ENCODE measurements around the gene GIMAP6.
"Not testable (repeated sequence)": the region's sequence is repeated elsewhere in the genome, so short reads cannot be mapped to it uniquely, and the experiment has no call there.

Gene GIMAP6

DNA sequence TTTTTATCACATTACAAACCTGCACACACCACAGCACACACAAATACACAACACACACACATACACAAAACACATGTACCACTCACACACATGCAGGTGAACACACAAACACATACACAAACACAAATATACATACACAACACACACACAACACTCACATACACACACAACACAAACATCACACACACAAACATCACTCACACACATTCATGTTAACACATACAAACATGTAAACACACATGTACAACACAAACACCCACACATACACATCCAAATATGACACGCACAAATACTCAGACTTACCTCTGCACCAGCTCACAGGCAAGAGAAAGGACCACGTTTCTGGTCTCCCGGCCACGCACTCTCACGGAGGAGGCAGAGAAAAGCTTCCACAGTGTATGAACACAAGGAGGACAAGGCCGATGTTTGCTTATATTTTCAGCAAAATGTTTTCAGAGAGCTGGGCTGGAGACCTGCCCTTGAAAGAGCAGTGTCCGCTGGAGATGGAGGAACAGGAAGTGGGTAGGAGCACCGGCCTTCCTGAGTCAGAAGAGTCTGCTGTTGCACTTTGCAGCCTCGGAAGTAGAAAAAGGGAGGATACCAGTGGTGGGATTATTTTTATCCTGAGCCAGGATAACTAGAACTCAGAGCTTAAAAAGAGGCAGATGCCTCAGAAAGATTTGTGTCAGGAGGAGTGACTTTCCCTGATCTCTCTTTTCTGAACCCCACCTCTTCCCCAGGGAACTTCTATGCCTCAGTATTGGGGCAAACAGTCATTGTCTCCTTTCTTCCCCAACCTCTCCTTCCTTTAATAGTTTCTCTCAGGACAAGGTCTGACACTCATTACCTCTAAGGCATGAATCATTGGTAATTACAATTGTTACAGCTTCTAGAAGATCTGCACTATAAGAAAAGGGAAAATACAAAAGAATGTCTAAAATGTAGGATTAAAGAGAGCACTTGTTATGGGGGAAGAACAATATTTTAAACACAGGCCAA, at the start of gene GIMAP6:
TSS of gene GIMAP6 (minus strand) at position 520 of the 999 bp plus-strand sequence. CDS start 2,243 bp downstream, outside the sequence.
- DNase-seq = no peak

DNA sequence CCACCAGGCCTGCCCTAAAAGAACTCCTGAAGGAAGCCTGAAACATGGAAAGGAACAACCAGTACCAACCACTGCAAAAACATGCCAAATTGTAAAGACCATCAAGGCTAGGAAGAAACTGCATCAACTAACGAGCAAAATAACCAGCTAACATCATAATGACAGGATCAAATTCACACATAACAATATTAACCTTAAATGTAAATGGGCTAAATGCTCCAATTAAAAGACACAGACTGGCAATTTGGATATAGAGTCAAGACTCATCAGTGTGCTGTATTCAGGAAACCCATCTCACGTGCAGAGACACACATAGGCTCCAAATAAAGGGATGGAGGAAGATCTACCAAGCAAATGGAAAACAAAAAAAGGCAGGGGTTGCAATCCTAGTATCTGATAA, 48.2 kb upstream of the GIMAP6 start:
- DNase-seq = not testable (repeated sequence)

DNA sequence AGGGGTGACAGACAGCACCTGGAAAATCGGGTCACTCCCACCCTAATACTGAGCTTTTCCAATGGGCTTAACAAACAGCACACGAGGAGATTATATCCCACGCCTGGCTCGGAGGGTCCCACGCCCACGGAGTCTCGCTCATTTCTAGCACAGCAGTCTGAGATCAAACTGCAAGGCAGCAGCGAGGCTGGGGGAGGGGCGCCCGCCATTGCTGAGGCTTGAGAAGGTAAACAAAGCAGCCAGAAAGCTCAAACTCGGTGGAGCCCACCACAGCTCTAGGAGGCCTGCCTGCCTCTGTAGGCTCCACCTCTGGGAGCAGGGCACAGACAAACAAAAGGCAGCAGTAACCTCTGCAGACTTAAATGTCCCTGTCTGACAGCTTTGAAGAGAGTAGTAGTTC, 46.4 kb upstream of the GIMAP6 start:
- DNase-seq = not testable (repeated sequence)

DNA sequence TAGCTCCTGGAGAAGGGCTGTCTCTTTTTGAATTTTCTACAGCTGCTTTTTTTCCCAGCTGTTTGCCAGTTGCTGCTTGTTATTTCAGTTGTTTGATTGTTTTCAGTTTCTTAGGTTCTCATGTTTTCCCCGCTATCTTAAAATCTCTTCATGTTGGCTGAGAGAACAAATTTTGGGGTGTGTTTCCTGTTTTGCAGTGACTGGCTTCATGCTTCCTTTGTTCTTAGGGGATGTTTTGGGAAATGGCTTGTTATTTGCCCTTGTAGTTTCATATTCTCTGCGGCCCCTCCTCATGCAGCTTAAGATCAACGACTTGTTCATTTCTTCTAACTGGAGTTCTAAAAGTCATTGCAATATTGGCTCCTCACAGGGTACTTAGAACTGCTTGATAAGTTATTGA, 44.7 kb upstream of the GIMAP6 start:
- DNase-seq = not testable (repeated sequence)

DNA sequence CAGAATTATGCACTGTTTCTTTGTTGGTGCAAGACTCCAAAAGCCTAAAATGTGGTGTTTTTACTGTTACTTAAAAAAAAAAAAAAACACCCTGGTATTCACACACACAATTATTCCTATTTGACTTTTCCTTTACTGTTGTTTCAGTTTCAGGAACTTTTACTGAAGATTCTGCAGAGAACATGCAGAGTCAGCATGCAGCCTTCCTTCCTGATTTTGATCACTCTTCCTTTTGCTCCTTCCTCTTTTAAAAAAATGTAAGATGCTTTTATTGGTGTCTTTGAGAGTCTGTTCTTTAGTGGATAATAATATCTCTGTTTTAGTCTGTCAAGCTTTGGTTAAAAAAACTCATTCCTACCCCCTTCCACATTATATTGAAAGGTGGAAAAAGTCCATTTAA, 44.1 kb upstream of the GIMAP6 start:
- DNase-seq = not testable (repeated sequence)

DNA sequence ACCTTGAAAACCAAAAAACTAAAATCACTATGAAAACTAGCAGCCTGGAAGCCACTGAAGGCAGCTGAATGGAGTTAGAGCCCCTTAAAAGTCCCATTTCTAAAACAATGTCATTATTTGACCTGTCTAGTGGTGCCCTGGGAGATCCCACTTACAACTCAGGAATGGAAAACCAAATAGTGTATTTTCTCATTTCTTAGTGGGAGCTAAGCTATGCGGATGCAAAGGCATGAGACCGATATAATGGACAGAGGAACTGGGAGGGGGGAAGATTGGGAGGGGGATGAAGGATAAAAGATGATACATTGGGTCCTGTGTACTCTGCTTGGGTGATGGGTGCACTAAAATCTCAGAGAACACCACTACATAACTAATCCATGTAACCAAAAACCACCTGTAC, 43.5 kb upstream of the GIMAP6 start:
- no peak for DNase-seq

DNA sequence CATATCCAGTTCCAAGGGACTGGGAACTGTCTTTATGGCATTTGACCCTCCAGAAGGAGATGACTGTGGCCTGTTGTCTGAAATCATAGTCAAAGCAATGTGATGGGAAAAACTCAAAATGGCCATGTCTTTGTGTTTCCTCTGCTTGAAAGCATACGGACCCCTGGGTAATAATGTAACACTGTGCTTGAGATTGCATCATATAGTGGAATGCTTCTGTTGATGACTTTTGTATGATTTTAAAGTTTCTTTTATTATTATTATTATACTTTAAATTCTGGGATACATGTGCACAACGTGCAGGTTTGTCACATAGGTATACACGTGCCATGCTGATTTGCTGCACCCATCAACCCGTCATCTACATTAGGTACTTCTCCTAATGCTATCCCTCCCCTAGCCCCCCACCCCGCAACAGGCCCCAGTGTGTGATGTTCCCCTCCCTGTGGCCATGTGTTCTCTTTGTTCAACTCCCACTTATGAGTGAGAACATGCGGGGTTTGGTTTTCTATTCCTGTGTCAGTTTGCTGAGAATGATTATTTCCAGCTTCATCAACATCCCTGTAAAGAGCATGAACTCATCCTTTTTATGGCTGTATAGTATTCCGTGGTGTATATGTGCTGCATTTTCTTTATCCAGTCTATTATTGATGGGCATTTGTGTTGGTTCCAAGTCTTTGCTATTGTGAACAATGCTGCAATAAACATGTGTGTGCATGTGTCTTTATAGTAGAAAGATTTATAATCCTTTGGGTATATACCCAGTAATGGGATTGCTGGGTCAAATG, 39.8 kb upstream of the GIMAP6 start:
- not testable (repeated sequence) for DNase-seq

DNA sequence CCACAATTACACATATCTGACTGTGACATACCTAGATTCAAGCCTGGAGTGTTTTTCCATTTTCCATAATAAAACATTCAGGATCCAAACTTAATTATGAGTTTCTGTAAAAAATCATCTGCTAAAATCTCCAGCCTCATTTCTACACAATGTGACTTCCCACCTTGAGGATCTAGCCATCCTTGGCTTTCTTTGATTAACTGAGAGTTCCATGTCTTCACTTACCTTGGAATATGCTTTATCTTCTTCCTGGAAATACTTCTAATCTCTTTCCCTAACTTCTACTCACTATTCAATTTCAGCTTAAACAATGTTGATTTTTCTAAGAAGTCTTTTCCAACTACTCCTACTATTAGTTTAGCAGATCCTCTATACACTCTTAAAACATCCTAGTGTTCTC, 36.8 kb upstream of the GIMAP6 start:
- DNase-seq = no peak

DNA sequence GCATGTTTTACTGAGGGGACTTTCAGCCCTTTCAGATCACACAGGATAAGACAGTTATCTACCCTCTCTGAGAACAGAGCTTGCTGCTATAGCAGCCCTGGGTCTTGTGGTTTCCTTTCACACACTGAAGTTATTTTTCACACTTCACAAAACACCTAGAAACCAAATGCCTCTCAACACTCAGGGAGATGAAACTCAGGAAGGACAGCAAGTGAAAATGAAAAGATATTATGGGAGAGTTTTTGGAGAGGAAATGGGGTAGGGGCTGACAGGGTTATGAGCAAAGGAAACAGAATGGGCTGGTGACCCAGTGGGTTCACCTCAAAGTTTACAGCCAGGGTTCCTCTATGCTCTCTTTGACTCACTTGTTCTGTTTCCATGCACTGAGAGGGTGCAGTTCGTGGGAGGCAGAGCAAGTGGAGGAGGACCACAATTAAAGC, 36.3 kb upstream of the GIMAP6 start:
- no peak for DNase-seq

DNA sequence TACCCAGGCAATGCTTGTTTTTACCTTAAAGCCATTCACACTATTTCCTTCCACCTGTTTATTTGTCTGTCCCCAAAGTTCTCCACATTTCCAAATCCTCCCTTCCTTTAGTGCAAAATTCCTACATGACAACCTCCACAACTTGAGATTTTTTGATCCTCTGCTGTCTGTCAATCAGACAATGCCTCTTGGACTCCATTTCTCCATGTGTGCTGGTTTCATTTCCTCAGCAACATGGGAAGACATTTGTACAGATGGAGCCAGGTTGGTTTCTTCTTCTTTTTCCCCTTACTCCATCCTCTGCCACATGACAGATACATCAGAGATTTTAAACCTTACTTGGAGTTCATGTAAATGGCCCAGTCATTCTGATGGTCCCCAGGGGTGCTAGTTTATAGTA, 34.2 kb upstream of the GIMAP6 start:
- DNase-seq = no peak

DNA sequence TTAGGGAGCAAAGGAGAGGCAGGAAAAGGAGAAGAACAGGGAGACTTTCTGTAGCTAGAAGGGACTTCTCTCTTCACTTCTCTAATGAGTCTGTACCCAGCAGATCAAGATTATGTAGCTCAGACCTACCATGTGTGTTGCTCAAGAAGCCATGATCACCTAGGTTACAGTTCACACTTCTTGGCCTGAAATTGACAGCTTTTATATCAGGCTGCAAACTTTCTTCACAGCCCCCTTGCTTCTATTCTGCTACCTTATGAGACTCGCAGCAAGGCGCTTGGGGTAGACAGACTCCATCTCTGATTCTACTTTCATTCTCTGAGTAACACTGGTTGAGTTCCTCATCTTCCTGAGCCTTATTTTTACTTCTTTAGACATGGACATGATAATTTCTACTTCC, 33.7 kb upstream of the GIMAP6 start:
- DNase-seq = no peak

DNA sequence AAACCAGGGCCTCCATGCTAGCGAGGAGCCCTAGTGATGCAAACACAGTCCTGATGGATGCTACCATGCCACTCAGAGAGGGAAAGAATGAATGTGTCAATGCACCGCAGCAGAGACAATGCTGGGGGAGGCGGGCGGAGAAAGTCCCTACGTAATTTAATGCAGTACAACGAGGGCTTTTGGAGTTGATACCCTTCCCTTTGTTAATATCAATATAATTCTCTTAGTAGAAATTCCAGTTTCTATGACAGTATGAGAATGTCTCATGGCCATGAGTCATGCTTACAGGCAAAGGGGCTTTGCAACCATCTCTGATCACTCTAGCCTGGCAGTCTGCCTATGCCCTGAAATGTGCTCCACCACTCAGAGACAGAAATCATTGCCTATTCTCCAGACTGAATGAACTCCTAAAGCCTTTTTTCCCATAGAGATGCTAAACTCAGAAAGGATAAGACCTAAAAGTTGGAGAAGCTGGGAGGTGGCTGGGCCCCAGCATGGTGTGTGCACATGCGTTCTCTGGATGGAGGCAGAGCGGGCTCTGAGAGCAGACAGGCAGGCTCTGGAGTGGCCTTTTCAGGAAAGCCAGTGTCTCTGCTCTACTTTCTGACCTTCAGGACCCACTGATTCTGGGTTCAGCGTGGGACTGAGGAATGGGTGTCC, 33.0 kb upstream of the GIMAP6 start:
- no peak for DNase-seq

DNA sequence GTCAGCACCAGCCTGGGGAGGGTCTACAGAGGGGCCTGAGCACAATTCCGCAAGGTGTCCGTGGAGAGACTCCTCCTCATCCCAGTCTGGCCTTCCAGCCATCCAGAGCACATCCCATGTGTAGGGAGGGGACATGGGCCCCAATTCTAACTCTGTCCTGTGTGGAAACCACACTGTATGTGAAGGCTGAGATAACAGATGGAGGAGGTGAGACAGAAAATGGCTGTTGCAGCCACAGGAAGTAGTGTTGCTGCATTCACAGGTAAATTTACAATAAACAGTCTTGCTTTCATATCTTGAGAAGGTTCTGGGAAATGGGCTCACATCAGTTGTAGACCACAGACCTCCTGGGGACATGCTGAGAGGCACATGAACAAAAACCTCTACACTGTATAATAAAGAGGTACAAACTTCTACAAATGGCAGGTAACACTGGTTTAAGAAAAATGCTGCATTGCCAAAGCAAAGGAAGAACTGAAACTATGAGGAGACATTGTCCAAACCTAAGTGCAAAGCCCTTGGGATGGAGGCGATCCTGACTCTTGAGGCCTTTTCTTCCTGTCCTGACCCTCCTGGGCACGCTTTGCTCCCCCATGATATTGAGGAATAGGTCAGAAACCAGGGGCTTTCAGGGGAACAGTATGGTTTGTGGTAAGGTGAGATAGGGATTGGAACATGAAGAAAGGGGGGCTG, 31.8 kb upstream of the GIMAP6 start:
- DNase-seq = no peak

DNA sequence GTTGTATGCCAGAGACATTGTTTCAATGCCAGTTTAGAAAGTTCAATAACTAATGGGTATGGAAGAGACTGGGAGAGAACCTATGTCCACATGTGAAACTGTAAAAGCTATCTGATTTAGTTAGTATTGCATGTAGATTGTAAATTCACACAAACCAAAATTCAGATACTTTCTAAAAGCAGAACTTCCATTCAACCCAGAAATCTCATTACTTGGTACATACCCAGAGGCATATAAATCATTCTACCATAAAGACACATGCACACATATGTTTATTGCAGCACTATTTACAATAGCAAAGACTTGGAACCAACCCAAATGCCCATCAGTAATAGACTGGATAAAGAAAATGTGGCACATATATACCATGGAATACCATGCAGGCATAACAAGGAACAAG, 30.6 kb upstream of the GIMAP6 start:
- DNase-seq = not testable (repeated sequence)

DNA sequence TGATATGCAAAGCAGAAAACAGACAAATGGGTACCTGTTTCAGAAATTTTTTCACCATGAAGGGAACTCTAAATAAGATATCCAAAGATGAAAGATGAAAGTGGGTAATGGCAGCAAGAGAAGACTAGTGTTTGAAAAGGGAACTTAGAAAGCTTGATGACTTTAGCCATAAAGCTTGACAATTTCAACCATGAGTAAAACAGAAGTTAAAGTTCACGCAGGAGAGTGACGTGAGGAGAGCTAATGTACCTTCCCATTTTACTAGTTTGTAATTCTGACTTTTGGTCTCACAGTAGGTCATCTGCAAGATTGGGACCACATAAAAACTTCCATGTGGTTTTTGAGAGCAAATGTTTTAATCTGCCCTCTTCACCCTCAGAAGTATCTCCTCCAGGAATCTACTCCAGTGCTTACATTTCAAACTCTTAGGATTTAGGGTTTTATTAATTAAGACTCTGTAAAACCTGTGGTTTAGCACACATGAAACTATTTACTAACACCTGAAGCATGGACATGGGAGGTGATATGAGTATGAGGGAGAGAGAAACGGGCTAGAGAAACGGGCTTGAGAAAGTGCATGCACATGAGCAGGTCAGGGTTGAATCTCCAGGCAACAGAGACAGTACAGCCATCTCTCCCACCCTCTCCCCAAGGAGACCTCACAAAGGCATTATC, 28.9 kb upstream of the GIMAP6 start:
- no peak for DNase-seq

DNA sequence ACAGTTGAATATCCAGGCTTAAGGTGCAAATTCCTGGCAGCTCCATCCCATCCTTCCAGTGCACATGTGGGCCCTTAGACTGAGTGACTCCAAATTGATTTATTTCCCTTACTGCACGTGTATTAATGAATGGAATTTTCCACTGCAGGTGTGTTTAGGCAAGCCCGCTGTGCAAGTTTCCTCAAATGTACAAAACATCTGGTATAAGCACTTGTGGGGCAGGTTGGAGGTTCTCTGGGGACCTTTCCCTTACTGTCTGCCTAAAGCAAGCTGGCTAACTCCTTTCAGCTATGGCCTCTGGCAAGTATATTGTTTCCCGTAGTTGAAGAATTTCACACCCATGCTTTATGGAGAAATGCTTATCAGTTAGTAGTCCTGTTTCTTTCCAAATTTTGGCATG, 25.3 kb upstream of the GIMAP6 start:
- DNase-seq = no peak

DNA sequence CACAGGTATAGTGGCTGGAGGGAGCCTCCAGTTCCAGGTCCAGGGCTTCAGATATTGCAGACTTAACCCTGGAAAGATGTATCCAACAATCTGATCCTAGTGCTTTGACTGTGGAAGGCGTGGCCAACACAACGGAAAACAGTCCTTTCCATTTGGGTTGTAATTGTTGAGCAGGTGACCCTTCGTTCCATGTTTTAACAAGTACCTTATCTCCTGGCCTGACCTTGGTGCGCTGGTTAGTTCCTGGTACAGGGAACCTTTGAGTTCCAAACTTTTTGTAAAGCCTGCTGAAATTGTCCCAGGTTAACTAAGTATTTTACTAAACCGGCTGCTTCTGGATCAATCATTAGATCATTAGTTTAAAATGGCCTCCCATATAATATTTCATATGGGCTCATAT, 23.9 kb upstream of the GIMAP6 start:
- DNase-seq = no peak

DNA sequence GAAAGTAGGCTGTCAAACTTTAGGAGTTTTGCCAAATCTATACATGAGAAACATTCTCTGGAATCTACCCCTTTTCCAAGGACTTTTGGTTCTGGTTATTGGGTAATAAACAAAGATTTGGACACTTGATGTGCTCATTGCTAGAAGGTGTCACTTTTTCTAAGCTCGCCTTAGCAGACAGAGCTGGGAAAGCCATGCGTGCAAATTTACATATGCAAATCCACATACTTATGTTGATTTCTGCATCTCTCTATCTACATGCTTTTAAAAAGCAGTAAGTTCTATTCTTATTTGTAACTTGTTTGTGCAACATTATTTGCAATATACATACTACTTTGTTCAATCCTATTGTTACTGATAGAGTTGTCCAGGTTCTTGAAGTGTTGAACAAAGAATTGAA, 22.5 kb upstream of the GIMAP6 start:
- no peak for DNase-seq

DNA sequence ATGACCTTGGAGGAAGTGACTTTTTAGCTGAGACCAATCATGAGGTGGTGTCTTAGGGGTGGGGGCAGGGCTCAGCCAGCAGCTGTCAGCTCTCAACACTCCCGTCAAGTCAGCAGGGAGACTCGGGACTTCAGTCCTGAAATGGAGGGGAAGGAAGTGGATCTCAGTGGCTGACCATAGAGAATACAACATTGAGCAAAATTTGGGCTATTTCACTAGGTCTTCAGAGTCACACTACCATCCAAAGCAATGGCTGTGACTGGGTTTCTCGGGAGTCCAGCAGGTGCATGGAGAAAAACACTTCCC, 16.8 kb upstream of the GIMAP6 start:
- DNase-seq = no peak

DNA sequence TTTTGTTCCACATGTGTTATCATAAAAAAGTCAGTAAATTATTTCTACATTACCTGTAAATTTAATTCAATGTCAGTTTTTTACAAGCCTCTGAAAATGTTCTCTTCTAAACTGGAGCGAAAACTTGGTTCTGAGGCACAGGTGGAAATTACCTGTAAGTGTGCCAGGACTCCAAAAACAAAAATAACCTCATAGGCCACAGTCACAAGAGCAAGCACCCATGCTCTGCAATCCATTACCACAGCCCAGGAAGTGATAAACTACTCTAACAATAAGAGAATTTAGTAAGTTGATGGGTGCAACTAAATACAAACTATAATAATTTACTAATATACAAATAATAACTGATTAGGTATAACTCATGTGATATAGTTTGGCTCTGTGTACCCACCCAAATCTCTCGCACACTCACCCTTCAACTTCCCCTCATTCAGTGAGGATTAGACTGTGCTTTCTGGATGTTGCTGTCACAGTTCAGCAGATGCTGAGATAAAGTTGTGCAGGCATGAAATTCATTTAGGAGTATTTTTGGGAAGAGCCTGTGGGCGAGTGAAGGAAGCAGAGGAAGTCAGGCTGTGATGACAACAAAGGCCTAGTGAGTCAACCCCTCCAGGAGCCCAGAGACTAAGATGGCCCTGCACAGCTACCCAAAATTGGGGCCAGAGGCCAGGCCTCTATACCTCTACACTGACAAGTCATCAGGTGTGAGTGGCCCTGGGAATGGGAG, 16.3 kb upstream of the GIMAP6 start:
- no peak for DNase-seq

DNA sequence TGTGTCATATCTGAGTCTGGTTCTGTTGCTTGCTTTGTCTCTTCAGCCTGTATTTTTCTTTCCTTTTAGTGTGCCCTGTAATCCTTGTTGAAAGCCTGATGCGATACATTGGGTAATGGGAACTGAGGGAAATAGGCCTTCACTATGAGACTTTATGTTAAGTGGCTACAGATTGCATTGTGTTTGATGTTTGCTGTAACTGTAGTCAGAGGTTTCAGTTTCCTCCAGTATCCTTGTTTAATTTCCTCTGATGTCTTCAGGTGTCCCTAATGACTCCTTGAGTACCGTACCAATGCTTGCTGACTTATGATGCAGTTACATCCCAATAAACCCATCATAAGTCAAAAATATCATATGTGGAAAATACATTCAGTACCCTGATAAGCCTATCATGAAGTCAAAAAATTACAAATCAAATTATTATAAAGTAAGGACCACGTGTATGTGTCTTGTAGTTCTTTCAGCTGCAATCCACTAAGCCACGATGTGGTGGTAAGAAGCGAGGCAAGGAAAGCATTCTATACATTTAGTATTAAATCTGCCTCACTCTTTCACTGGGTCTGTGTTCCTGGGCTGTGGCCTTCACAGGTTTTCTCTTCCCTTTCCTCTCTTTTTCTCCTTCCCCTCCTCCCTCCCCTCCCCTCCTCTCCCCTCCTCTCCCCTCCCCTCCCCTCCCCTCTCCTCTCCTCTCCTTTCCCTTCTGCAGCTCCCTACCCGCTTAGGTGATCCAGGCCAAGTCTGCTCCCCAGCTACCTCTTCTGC, 13.3 kb upstream of the GIMAP6 start:
- no peak for DNase-seq

Measured in NCI-H1092 treated with DMSO at 0.1 percent for 48 hours (cell line).